KMS-11 (cell line): ENCODE measurements around the gene MSI2.

Experiments
- H2AFZ ChIP-seq: fragments of 200-600 bp; sonication (generic); 2 replicates; pipeline ENCODE4 v1.6.1; 2016; ENCODE audit warnings: antibody characterized with exemption, mixed run types, low read depth
- H3K27ac ChIP-seq: fragments of 200-600 bp; sonication (generic); 2 replicates; pipeline ENCODE4 v1.6.1; 2016; ENCODE audit warnings: mild to moderate bottlenecking, mixed run types
- H3K27me3 ChIP-seq: fragments of 200-600 bp; sonication (generic); 2 replicates; pipeline ENCODE4 v1.6.1; 2017; ENCODE audit warnings: mild to moderate bottlenecking, low read depth, mixed run types, moderate library complexity; ENCODE audit not compliant: insufficient read depth
- H3K36me3 ChIP-seq: fragments of 200-600 bp; sonication (generic); 2 replicates; pipeline ENCODE4 v1.6.1; 2017; ENCODE audit warnings: mild to moderate bottlenecking, mixed run types; ENCODE audit not compliant: insufficient read depth
- H3K4me1 ChIP-seq: fragments of 200-600 bp; sonication (generic); 2 replicates; pipeline ENCODE4 v1.6.1; 2016; ENCODE audit warnings: mild to moderate bottlenecking, low read depth, mixed run types; ENCODE audit not compliant: poor library complexity, severe bottlenecking
- H3K4me2 ChIP-seq: fragments of 200-600 bp; sonication (generic); 2 replicates; pipeline ENCODE4 v1.7.0; 2016; ENCODE audit warnings: mild to moderate bottlenecking, mixed run types
- H3K4me3 ChIP-seq: fragments of 200-600 bp; sonication (generic); IDR thresholded peaks from 2 replicates; pipeline ENCODE4 v1.6.1; 2017; ENCODE audit warnings: low read depth, low read length, mixed read lengths; ENCODE audit not compliant: insufficient read depth
- H3K79me2 ChIP-seq: fragments of 200-600 bp; sonication (generic); 2 replicates; pipeline ENCODE4 v1.6.1; 2016; ENCODE audit warnings: low read depth, mixed run types; ENCODE audit not compliant: insufficient read depth
- H3K9ac ChIP-seq: fragments of 200-600 bp; sonication (generic); 2 replicates; pipeline ENCODE4 v1.6.1; 2016; ENCODE audit warnings: mild to moderate bottlenecking, mixed run types
- H4K20me1 ChIP-seq: fragments of 200-600 bp; sonication (generic); 2 replicates; pipeline ENCODE4 v1.6.1; 2016; ENCODE audit warnings: mild to moderate bottlenecking, mixed run types; ENCODE audit not compliant: insufficient read depth
- TF ChIP-seq, protein P1 (sequence below): fragments of 200-600 bp; sonication (generic); conservative IDR thresholded peaks from 2 replicates; pipeline ENCODE4 v1.6.1; 2017; ENCODE audit warnings: low read depth, mild to moderate bottlenecking, antibody characterized with exemption, low read length, moderate library complexity, mixed read lengths

Gene MSI2

DNA sequence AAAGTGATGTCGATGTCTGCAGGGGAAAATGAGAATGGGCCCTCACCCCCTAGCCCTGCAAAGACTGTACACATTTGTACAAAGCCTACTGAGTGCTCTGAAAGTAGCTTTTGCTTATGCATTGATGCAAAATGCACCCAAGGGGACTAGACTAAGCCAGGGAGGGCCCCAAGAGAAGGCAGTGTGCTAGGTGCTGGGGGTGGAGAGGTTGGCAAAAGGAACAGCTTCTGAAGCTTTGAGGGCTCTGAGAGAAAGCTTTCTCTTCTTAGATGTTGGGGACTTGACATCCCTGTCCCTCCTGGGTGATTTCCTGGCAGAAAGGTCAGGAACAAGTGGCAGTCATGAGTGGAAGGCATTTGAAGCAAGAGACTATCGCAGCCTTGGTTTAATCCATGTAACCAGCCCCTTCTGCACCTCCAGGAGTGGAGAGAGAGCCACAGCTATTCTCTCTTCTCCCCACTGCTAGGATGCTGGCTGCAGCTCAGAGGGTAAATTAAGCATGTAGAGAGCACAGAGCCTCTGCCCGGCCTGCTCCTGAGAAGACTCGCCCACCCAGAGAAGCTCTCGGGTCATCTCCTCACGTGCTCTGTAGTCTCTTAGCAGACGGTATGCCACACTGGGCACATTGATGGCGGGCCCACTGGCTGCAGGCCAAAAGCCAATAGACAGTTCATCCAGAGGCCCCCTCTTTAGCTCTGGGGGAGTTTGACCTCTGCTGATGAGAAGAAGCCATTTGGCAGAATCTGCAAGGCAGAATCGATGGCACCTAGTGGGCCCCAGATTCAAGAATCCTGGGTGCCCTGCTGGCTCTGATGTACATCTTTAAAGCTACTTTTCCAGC is 221.4 kb downstream of the MSI2 start:
- Histone ChIP-seq H3K27ac (peak overlapping the region; percentile 96), H4K20me1 (no peaks in the 10 kb centered on the region), H3K36me3 (no peaks in the 10 kb centered on the region), H3K4me1 (peaks cover 100% of the 10 kb centered on the region), H3K4me2 (peak overlapping the region; percentile 80), H3K27me3 (no peaks in the 10 kb centered on the region), H3K9ac (peak overlapping the region; percentile 52), H3K79me2 (peaks cover 77% of the 10 kb centered on the region), H3K4me3 (no peak overlapping the region), H2AFZ (no peak overlapping the region)
- TF ChIP-seq, protein P1, sequence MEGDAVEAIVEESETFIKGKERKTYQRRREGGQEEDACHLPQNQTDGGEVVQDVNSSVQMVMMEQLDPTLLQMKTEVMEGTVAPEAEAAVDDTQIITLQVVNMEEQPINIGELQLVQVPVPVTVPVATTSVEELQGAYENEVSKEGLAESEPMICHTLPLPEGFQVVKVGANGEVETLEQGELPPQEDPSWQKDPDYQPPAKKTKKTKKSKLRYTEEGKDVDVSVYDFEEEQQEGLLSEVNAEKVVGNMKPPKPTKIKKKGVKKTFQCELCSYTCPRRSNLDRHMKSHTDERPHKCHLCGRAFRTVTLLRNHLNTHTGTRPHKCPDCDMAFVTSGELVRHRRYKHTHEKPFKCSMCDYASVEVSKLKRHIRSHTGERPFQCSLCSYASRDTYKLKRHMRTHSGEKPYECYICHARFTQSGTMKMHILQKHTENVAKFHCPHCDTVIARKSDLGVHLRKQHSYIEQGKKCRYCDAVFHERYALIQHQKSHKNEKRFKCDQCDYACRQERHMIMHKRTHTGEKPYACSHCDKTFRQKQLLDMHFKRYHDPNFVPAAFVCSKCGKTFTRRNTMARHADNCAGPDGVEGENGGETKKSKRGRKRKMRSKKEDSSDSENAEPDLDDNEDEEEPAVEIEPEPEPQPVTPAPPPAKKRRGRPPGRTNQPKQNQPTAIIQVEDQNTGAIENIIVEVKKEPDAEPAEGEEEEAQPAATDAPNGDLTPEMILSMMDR, result 0 out of 2 replicates have a peak, but pooled peaks have one; percentile 5

GRCh38 chr17:57478478-57479250 is 222.3 kb downstream of the MSI2 start:
- H3K9ac ChIP-seq, result peak overlapping the region; percentile 52
- no peaks in the 10 kb centered on the region for H4K20me1 ChIP-seq
- no peaks in the 10 kb centered on the region for H3K36me3 ChIP-seq
- H3K79me2 ChIP-seq, result peaks cover 76% of the 10 kb centered on the region
- H2AFZ ChIP-seq, result no peak overlapping the region
- H3K27ac ChIP-seq, result peak overlapping the region; percentile 96
- no peak overlapping the region for H3K4me3 ChIP-seq
- H3K4me1 ChIP-seq, result peaks cover 100% of the 10 kb centered on the region
- TF ChIP-seq, protein P1, result no peak
- peak overlapping the region; percentile 80 for H3K4me2 ChIP-seq
- no peaks in the 10 kb centered on the region for H3K27me3 ChIP-seq

GRCh38 chr17:57480438-57481196 is 224.3 kb downstream of the MSI2 start:
- peak overlapping the region; percentile 80 for H3K4me2 ChIP-seq
- H4K20me1 ChIP-seq, result no peaks in the 10 kb centered on the region
- no peak overlapping the region for H3K4me3 ChIP-seq
- H3K36me3 ChIP-seq, result no peaks in the 10 kb centered on the region
- no peak overlapping the region for H2AFZ ChIP-seq
- H3K79me2 ChIP-seq, result peaks cover 76% of the 10 kb centered on the region
- H3K9ac ChIP-seq, result peak overlapping the region; percentile 52; the same call in 1 of the 2 replicates
- peak overlapping the region; percentile 96 for H3K27ac ChIP-seq
- H3K4me1 ChIP-seq, result peaks cover 100% of the 10 kb centered on the region
- TF ChIP-seq, protein P1, result no peak
- H3K27me3 ChIP-seq, result no peaks in the 10 kb centered on the region

GRCh38 chr17:57481910-57482391 is 225.6 kb downstream of the MSI2 start:
- Histone ChIP-seq H4K20me1 (no peaks in the 10 kb centered on the region), H3K9ac (no peak overlapping the region; the same call in 1 of the 2 replicates), H2AFZ (no peak overlapping the region), H3K79me2 (peaks cover 86% of the 10 kb centered on the region), H3K4me2 (peak overlapping the region; percentile 80), H3K4me3 (no peak overlapping the region), H3K36me3 (no peaks in the 10 kb centered on the region), H3K27ac (peak overlapping the region; percentile 96), H3K4me1 (peaks cover 100% of the 10 kb centered on the region), H3K27me3 (no peaks in the 10 kb centered on the region)
- TF ChIP-seq, protein P1, result no peak
